GM06990 (cell line): Measurements from ENCODE around the gene ACVR1.

ENCODE experiments used
- DNase-seq: peaks from one replicate; pipeline ENCODE4 v3.0.0-alpha.2; 2011; ENCODE audit not compliant: insufficient read length; ENCODE audit errors: extremely low read depth
- H3K27me3 ChIP-seq: replicated peaks from 2 replicates; pipeline ENCODE4 v1.6.0; 2011; ENCODE audit warnings: low read length; ENCODE audit not compliant: control insufficient read depth, insufficient read depth
- H3K36me3 ChIP-seq: 2 replicates; pipeline ENCODE4 v1.5.1; 2011; ENCODE audit warnings: low read length; ENCODE audit not compliant: control insufficient read depth, insufficient read depth
- H3K4me3 ChIP-seq: replicated peaks from 2 replicates; pipeline ENCODE4 v1.5.1; 2011; ENCODE audit warnings: low read depth, mild to moderate bottlenecking, control low read depth, low read length
- TF ChIP-seq, protein P1 (sequence below): IDR thresholded peaks from 2 replicates; pipeline ENCODE4 v1.5.1; 2011; ENCODE audit warnings: low read length, control low read depth, mild to moderate bottlenecking, inconsistent platforms; ENCODE audit not compliant: insufficient read depth, poor library complexity, severe bottlenecking

ACVR1 gene

DNA sequence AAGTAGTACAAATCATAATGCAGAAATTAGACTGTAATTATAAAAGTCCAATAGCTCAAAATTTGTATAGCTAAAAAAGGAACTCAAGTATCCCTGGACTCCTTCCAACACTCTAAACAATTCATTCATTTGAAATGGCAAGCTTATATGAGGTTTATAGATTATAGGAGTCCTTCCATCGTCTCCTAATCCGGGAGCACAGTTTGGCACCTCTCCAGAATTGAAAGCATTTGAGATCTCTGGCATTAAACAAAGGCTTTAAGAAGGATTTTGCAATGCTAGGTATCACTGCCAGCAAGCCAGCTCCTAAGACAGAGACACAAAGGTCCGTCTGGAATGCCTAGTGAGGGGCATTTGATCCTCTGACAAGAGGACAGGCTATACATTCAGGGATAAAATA, 90.9 kb downstream of the ACVR1 start:
- Histone ChIP-seq H3K4me3 (no peak overlapping the region), H3K36me3 (no peaks in the 10 kb centered on the region), H3K27me3 (no peaks in the 10 kb centered on the region)
- no peak for DNase-seq
- TF ChIP-seq, protein P1, sequence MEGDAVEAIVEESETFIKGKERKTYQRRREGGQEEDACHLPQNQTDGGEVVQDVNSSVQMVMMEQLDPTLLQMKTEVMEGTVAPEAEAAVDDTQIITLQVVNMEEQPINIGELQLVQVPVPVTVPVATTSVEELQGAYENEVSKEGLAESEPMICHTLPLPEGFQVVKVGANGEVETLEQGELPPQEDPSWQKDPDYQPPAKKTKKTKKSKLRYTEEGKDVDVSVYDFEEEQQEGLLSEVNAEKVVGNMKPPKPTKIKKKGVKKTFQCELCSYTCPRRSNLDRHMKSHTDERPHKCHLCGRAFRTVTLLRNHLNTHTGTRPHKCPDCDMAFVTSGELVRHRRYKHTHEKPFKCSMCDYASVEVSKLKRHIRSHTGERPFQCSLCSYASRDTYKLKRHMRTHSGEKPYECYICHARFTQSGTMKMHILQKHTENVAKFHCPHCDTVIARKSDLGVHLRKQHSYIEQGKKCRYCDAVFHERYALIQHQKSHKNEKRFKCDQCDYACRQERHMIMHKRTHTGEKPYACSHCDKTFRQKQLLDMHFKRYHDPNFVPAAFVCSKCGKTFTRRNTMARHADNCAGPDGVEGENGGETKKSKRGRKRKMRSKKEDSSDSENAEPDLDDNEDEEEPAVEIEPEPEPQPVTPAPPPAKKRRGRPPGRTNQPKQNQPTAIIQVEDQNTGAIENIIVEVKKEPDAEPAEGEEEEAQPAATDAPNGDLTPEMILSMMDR, result no peak

DNA sequence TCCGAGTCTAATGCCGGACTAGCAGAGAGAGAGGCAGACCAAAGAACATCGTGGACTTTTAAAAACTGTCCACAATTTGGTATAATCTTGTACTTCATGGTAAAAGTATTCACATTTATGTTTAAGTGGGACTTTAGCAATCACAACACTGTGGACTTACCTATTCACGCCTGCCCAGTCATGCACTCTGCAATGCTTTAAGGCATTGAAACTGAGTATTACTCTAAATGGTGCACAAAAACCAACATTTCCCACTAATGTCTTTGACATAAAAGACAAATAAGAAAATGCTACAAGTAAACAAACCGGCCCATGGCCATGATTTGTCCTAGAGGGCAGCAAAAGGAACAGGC, 91.3 kb downstream of the ACVR1 start:
- TF ChIP-seq, protein P1, result no peak
- Histone ChIP-seq H3K4me3 (no peak overlapping the region), H3K36me3 (no peaks in the 10 kb centered on the region), H3K27me3 (no peaks in the 10 kb centered on the region)
- DNase-seq, result no peak

DNA sequence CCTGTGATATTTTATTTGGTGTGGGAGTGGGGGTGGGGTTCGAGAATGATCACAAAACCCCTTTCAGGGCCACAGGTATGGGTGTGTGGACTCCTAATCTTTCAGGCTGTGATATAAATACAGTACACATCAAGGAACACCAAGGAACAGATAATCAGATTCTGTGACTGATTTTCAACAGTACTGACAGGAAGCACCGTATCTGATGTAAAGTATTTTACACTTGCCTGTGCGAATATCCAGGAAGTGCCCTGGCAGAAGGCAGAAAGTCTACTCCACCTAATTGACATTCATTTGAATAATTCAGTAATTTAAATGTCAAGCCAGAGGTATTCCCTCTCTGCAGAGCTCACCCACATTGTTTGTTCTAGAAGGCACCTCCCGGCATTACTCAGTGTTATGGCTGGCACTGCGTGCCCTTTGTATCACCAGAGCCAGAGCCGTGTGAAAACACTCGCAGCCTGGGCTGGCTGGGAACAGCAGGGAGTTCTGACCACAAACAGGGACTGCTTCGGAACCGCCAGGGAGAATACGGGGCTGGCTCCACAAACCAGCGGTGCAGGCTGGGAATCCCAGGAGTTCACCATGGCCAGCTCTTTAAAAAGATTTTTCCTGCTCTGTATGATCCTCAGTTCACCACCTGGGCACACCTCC, 91.8 kb downstream of the ACVR1 start:
- Histone ChIP-seq H3K36me3 (no peaks in the 10 kb centered on the region), H3K27me3 (no peaks in the 10 kb centered on the region), H3K4me3 (no peak overlapping the region)
- no peak for DNase-seq
- TF ChIP-seq, protein P1, result no peak

DNA sequence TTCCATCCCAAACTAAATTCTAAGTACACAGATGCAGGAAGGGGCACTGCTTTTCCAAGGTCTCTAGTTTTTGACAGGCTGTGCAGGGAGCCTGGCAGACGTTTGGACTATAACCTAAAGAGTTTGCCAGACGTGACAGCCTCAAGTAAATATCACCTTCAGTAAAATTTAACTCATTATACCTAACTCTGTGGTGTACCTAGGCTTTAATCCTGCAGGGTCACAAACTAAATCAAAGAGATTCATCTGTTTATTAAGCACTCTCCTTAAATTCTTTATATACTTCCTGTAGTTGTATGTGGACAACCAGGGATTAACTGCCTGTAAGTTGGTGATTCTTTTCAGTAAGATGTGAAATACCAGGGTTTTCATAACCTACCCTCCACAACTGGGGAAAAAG, 92.9 kb downstream of the ACVR1 start:
- TF ChIP-seq, protein P1, result no peak
- Histone ChIP-seq H3K36me3 (no peaks in the 10 kb centered on the region), H3K27me3 (no peaks in the 10 kb centered on the region), H3K4me3 (no peak overlapping the region)
- DNase-seq, result no peak

DNA sequence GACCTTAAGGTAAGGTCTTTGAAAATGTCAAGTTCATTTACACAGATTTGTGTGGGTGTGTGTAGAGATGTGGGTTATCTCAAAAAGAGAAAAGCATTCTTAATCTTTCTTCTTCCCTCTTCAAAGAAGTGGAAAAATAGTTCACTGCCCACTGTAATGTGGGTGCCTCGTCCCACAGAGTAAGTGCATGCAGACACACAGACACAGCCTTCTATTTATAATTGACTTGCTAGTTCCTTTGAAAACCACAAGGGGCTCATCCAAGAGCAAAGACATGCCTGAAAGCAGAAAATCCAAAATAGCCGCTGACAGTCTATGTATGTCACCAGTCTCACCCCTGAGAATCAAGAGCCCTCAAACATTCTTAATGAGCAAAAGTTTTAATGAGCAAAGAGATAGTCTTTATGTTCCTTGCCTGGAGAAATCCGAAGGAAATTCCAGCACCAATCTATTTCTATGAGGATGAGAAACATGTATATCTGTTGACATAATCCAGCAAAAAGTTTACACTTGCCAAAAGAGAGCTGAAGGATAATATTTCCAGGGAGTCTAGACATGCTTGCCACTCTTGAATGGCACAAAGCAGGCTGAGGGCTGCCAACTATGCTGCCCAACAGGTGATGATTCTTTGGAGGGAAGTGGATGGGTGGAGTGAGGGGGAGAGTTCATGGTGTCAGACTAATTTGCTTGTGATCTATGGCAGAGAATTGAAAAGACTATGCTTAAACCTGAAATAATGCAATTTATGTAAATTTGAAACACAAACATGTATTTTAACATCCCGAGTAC, 93.9 kb downstream of the ACVR1 start:
- DNase-seq, result no peak
- Histone ChIP-seq H3K4me3 (no peak overlapping the region), H3K36me3 (no peaks in the 10 kb centered on the region), H3K27me3 (no peaks in the 10 kb centered on the region)
- TF ChIP-seq, protein P1, result no peak

DNA sequence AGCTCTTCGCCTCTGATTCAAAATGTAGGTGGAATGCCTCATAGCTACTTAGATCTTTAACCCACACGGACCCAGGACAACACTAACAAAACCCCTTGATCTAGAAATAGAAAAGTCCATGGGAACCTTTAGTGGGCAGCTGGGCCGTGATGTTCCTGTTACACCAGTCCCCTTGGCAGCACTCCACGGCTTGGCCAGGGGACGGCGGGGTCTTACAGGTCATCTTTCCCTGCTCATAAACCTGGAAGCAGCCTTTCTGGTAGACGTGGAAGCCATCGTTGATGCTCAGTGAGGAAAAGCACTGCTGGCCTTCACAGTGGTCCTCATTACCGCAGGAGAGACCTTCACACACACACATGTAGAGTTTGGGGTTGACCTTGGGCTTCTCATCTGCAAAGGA, 95.9 kb downstream of the ACVR1 start:
- no peak for DNase-seq
- TF ChIP-seq, protein P1, result no peak
- no peaks in the 10 kb centered on the region for H3K27me3 ChIP-seq
- no peaks in the 10 kb centered on the region for H3K36me3 ChIP-seq
- H3K4me3 ChIP-seq, result no peak overlapping the region
